Astrocyte (in vitro differentiated cells and primary cell): ENCODE results near the gene CRB2. TPM values are rescaled to one million over a fixed set of nuclear protein-coding genes. Genes with fewer than 3 reads are reported as not detected.

ENCODE experiments used
- DNase-seq: peaks from one replicate; pipeline ENCODE4 v3.0.0-alpha.2; 2010; ENCODE audit warnings: low read depth
- FAIRE-seq: peaks from 2 replicates; lab custom pipeline; 2011; peaks lifted over from hg19 to GRCh38; lab: Jason Lieb, UNC
- H2AFZ ChIP-seq: 2 replicates; pipeline ENCODE4 v1.6.0; 2012; ENCODE audit warnings: low read depth, low read length, inconsistent platforms
- H3K27ac ChIP-seq: 2 replicates; pipeline ENCODE4 v1.5.1; 2011; ENCODE audit warnings: low read depth, low read length, inconsistent platforms
- H3K27me3 ChIP-seq: 2 replicates; pipeline ENCODE4 v1.6.0; 2011; ENCODE audit warnings: low read length, inconsistent platforms; ENCODE audit not compliant: insufficient read depth
- H3K36me3 ChIP-seq: 2 replicates; pipeline ENCODE4 v1.5.1; 2011; ENCODE audit warnings: low read length, inconsistent platforms; ENCODE audit not compliant: insufficient read depth
- H3K4me1 ChIP-seq: 2 replicates; pipeline ENCODE4 v1.5.1; 2011; ENCODE audit warnings: low read length, inconsistent platforms; ENCODE audit not compliant: insufficient read depth
- H3K4me2 ChIP-seq: 2 replicates; pipeline ENCODE4 v1.6.0; 2012; ENCODE audit warnings: low read length, inconsistent platforms
- H3K4me3 ChIP-seq: 2 replicates; pipeline ENCODE4 v1.5.1; 2011; ENCODE audit warnings: low read depth, mild to moderate bottlenecking, low read length, inconsistent platforms; ENCODE audit not compliant: insufficient read depth
- H3K79me2 ChIP-seq: 2 replicates; pipeline ENCODE4 v1.6.0; 2012; ENCODE audit warnings: mild to moderate bottlenecking, low read length, inconsistent platforms; ENCODE audit not compliant: insufficient read depth
- H3K9ac ChIP-seq: 2 replicates; pipeline ENCODE4 v1.6.0; 2012; ENCODE audit warnings: mild to moderate bottlenecking, low read length, inconsistent platforms
- H3K9me3 ChIP-seq: 2 replicates; pipeline ENCODE4 v1.5.1; 2012; ENCODE audit warnings: low read depth, mild to moderate bottlenecking, low read length, inconsistent platforms; ENCODE audit not compliant: insufficient read depth
- H4K20me1 ChIP-seq: 2 replicates; pipeline ENCODE4 v1.6.0; 2012; ENCODE audit warnings: low read length, inconsistent platforms; ENCODE audit not compliant: insufficient read depth
- H3K27ac Mint-ChIP-seq: one replicate; pipeline ENCODE4 v1.8.0; 2021; ENCODE audit warnings: mild to moderate bottlenecking, mixed read lengths; ENCODE audit not compliant: unreplicated experiment
- H3K27me3 Mint-ChIP-seq: one replicate; pipeline ENCODE4 v1.8.0; 2021; ENCODE audit warnings: low read depth, mixed read lengths; ENCODE audit not compliant: unreplicated experiment
- H3K36me3 Mint-ChIP-seq: one replicate; pipeline ENCODE4 v1.8.0; 2021; ENCODE audit warnings: low read depth, mixed read lengths; ENCODE audit not compliant: unreplicated experiment
- H3K4me1 Mint-ChIP-seq: one replicate; pipeline ENCODE4 v1.8.0; 2021; ENCODE audit warnings: low read depth, mixed read lengths; ENCODE audit not compliant: unreplicated experiment
- H3K4me3 Mint-ChIP-seq: one replicate; pipeline ENCODE4 v1.8.0; 2021; ENCODE audit warnings: mild to moderate bottlenecking, moderate library complexity, mixed read lengths; ENCODE audit not compliant: unreplicated experiment
- H3K9me3 Mint-ChIP-seq: one replicate; pipeline ENCODE4 v1.8.0; 2021; ENCODE audit warnings: mild to moderate bottlenecking, mixed read lengths; ENCODE audit not compliant: unreplicated experiment
- EZH2 ChIP-seq: IDR thresholded peaks from 2 replicates; pipeline ENCODE4 v1.6.1; 2012; ENCODE audit warnings: mild to moderate bottlenecking, low read length, inconsistent platforms; ENCODE audit not compliant: insufficient read depth
- total RNA-seq: library from RNA; stranded (reverse); gene quantifications from 2 replicates; pipeline ENCODE4 v1.2.1, GENCODE V29; 2021
- TF ChIP-seq, protein P1 (sequence below): IDR thresholded peaks from 2 replicates; pipeline ENCODE4 v1.5.1; 2011; ENCODE audit warnings: low read depth, mild to moderate bottlenecking, inconsistent platforms, low read length, moderate library complexity; ENCODE audit not compliant: insufficient read depth

Gene CRB2
- total RNA-seq, 1 donor from 2014 or later, result 2.4 TPM

DNA sequence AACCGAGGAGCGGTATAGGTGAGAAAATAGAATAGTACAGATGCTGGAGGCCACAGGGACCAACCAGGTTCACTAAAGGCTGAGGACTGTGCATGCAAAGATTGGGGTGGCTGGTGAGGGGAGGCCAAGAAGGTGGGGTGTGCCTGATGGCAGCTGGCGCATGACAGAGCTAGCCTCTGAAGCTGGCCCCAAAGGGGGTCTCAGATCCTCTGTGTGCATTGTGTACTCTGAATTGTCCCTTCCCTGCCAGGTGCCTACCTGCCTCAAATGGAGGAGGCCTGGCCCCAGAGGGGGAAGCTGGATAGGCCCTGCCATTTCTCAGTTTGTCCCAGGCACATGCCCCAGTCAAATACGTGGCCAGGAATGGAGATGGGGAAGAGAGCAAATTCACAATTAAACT lies 63.1 kb downstream of the CRB2 start:
- FAIRE-seq, result no peak

DNA sequence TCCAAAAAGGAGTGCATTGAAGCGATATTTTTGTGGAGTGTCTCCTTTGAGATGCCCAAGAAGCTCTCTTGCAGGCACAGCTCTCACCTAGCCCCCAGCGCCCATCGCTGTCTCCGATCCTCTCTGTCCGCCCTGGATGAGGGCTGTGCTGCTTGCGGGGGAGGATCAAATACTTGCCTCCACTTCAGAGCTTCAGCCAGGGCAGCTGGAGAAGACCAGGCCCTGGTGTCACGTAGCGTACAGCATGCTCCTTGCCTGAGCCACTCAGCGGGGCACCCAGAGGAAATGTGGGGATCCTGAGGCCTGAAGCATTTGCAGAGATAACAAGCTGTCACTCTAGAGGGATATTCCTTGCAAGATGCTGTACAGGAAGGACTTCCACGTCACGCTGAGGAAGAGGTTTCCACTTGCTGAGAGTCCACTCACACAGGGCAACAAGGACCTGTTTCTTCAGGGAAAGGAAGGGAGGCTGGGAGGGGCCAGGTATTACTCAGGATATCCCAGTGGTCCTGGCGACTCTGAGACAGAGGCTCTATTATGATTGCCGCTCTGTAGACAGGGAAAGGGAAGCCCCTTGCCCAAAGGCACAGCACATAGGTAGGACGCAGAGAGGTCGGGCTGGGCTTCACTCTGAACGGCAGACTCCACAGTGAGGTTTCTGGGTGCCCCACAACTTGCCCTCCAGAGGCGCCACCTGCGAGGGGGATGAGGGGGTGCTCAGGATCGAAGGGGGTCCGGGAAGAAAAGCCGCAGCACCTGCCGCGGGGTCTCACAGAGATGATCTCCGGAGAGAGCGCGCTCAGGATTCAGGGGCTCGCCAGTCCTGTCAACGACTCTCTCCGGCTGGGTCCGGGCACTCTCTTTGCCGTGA lies 64.0 kb downstream of the CRB2 start:
- no peak for FAIRE-seq
- H3K4me3 Mint-ChIP-seq, result no peak overlapping the region
- H3K9me3 Mint-ChIP-seq, result peaks cover 3% of the 10 kb centered on the region
- H3K79me2 ChIP-seq, result no peaks in the 10 kb centered on the region
- H4K20me1 ChIP-seq, result no peaks in the 10 kb centered on the region
- H3K27ac Mint-ChIP-seq, result no peak overlapping the region
- no peak overlapping the region for H2AFZ ChIP-seq
- no peaks in the 10 kb centered on the region for H3K9me3 ChIP-seq
- H3K9ac ChIP-seq, result no peak overlapping the region
- peaks cover 23% of the 10 kb centered on the region for H3K36me3 Mint-ChIP-seq
- H3K4me3 ChIP-seq, result no peak overlapping the region
- DNase-seq, result no peak
- no peaks in the 10 kb centered on the region for H3K4me1 Mint-ChIP-seq
- no peak overlapping the region for H3K27ac ChIP-seq
- no peak for TF ChIP-seq EZH2
- TF ChIP-seq, protein P1, sequence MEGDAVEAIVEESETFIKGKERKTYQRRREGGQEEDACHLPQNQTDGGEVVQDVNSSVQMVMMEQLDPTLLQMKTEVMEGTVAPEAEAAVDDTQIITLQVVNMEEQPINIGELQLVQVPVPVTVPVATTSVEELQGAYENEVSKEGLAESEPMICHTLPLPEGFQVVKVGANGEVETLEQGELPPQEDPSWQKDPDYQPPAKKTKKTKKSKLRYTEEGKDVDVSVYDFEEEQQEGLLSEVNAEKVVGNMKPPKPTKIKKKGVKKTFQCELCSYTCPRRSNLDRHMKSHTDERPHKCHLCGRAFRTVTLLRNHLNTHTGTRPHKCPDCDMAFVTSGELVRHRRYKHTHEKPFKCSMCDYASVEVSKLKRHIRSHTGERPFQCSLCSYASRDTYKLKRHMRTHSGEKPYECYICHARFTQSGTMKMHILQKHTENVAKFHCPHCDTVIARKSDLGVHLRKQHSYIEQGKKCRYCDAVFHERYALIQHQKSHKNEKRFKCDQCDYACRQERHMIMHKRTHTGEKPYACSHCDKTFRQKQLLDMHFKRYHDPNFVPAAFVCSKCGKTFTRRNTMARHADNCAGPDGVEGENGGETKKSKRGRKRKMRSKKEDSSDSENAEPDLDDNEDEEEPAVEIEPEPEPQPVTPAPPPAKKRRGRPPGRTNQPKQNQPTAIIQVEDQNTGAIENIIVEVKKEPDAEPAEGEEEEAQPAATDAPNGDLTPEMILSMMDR, result no peak
- no peaks in the 10 kb centered on the region for H3K4me1 ChIP-seq
- H3K4me2 ChIP-seq, result no peak overlapping the region
- H3K27me3 ChIP-seq, result peaks cover 3% of the 10 kb centered on the region
- no peaks in the 10 kb centered on the region for H3K36me3 ChIP-seq
- peaks cover 50% of the 10 kb centered on the region for H3K27me3 Mint-ChIP-seq

More for the DNA sequence above, 63.1 kb downstream of the CRB2 start:
- no peak overlapping the region for H2AFZ ChIP-seq
- H3K9ac ChIP-seq, result no peak overlapping the region
- no peaks in the 10 kb centered on the region for H3K36me3 ChIP-seq
- H3K9me3 Mint-ChIP-seq, result peaks cover 3% of the 10 kb centered on the region
- H3K4me1 Mint-ChIP-seq, result no peaks in the 10 kb centered on the region
- no peak overlapping the region for H3K27ac ChIP-seq
- TF ChIP-seq, protein P1, result no peak
- no peak for TF ChIP-seq EZH2
- no peak overlapping the region for H3K4me3 ChIP-seq
- H3K79me2 ChIP-seq, result no peaks in the 10 kb centered on the region
- no peak overlapping the region for H3K27ac Mint-ChIP-seq
- H3K27me3 ChIP-seq, result peaks cover 3% of the 10 kb centered on the region
- H4K20me1 ChIP-seq, result no peaks in the 10 kb centered on the region
- H3K4me3 Mint-ChIP-seq, result no peak overlapping the region
- H3K36me3 Mint-ChIP-seq, result peaks cover 26% of the 10 kb centered on the region
- no peaks in the 10 kb centered on the region for H3K4me1 ChIP-seq
- no peak overlapping the region for H3K4me2 ChIP-seq
- DNase-seq, result no peak
- H3K27me3 Mint-ChIP-seq, result peaks cover 54% of the 10 kb centered on the region
- H3K9me3 ChIP-seq, result no peaks in the 10 kb centered on the region
